PFSK-1 (cell line): ENCODE results near the gene POLL.

Experiments
- FOXP2 ChIP-seq: optimal IDR thresholded peaks from 2 replicates; pipeline ENCODE3; 2011; ENCODE audit warnings: borderline replicate concordance, control low read depth, inconsistent platforms; ENCODE audit not compliant: insufficient read depth; ENCODE audit errors: extremely low read length, extremely low read depth
- POLR2AphosphoS5 ChIP-seq: IDR thresholded peaks from 2 replicates; pipeline ENCODE4 v1.6.1; 2012; ENCODE audit warnings: low read depth, mild to moderate bottlenecking, control low read depth, low read length, moderate library complexity
- SIN3A ChIP-seq: IDR thresholded peaks from 2 replicates; pipeline ENCODE4 v1.6.1; 2012; ENCODE audit warnings: mild to moderate bottlenecking, low read length, moderate library complexity, borderline replicate concordance; ENCODE audit not compliant: insufficient read depth
- TAF1 ChIP-seq: IDR thresholded peaks from 2 replicates; pipeline ENCODE4 v1.6.1; 2012; ENCODE audit warnings: low read length, control low read depth, borderline replicate concordance; ENCODE audit not compliant: insufficient read depth
- TF ChIP-seq, protein P1 (sequence below), 2 experiments: IDR thresholded peaks; 2 replicates each; pipeline versions ENCODE4 v1.6.1 to v1.8.0; 2011 to 2012; ENCODE audit warnings: low read depth in 2 of 2, low read length in 2 of 2, control low read depth in 1 of 2, inconsistent platforms in 1 of 2, mild to moderate bottlenecking in 1 of 2, moderate library complexity in 1 of 2; ENCODE audit not compliant: insufficient read depth in 1 of 2

Gene POLL

DNA sequence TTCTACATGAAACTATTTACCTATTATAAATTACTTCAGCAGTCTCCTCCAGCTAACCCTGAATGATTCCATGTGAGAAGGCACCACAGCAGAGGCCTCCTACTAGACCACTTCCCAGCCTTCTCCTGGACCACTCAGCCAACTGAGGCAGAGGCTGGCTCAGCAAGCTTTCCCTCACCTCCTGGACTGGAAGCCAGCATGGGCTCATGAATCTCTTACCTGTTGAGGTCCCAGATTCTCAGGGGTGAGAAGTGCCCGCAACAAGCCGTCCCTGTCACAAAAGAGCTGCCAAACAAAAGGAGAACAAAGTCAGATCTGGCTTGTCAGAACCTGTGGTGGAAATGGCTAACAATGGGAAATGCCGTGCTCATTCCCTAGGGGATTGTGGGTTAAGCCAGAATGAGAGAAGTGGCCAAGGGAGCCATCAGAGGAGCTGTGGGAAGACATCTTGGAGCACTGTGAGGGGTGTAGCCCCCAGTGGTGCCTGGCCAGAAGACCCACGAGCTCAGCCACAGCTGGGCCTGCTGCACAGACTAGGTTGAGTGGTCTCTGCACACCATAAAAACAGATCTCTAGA lies 36.6 kb upstream of the POLL start:
- no peak for TF ChIP-seq POLR2AphosphoS5
- TF ChIP-seq SIN3A: no peak
- TF ChIP-seq TAF1: no peak
- TF ChIP-seq, protein P1, sequence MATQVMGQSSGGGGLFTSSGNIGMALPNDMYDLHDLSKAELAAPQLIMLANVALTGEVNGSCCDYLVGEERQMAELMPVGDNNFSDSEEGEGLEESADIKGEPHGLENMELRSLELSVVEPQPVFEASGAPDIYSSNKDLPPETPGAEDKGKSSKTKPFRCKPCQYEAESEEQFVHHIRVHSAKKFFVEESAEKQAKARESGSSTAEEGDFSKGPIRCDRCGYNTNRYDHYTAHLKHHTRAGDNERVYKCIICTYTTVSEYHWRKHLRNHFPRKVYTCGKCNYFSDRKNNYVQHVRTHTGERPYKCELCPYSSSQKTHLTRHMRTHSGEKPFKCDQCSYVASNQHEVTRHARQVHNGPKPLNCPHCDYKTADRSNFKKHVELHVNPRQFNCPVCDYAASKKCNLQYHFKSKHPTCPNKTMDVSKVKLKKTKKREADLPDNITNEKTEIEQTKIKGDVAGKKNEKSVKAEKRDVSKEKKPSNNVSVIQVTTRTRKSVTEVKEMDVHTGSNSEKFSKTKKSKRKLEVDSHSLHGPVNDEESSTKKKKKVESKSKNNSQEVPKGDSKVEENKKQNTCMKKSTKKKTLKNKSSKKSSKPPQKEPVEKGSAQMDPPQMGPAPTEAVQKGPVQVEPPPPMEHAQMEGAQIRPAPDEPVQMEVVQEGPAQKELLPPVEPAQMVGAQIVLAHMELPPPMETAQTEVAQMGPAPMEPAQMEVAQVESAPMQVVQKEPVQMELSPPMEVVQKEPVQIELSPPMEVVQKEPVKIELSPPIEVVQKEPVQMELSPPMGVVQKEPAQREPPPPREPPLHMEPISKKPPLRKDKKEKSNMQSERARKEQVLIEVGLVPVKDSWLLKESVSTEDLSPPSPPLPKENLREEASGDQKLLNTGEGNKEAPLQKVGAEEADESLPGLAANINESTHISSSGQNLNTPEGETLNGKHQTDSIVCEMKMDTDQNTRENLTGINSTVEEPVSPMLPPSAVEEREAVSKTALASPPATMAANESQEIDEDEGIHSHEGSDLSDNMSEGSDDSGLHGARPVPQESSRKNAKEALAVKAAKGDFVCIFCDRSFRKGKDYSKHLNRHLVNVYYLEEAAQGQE (IDR thresholded peaks at IDR 0.05; ENCODE audit: insufficient read depth in 1 of 2, low read depth in 2 of 2, low read length in 2 of 2): no peak
- no peak for TF ChIP-seq FOXP2

DNA sequence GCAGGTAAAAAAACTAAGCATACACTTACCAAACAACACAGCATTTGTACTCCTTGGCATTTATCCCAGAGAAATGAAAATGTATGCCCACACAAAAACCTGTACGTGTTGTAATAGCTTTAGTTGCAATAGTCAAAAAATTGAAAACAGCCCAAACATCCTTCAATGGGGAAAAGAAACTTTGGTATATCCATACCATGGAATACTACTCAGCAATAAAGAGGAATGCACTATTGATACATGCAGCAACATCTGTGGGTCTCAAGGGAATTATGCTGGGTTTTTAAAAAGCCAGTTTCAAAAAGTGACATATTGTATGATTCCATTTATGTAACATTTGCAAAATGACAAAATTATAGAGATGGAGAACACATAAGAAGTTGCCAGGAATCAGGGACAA lies 35.5 kb upstream of the POLL start:
- TF ChIP-seq POLR2AphosphoS5 (no peak), FOXP2 (no peak), SIN3A (no peak), TAF1 (no peak)
- TF ChIP-seq, protein P1 (IDR thresholded peaks at IDR 0.05; ENCODE audit: insufficient read depth in 1 of 2, low read depth in 2 of 2, low read length in 2 of 2): no peak

DNA sequence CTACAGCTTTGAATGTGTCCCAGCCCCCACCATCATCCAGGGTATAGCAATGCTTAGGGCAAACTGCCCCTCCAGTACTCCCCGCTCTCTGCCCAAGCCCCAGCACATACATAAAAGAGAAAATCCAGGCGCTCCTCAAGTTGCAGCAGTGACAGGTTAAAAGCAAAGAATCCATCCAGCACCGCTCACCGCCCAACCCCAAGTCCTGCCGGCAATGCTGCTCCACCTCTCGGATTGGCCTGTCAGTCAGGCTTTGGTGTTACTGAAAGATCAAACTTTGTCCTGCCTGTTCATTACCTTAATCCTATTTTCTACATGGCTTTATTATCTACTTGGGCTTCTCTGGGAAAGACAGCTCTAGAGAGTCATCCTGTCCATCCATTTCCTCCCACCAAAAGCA lies 31.9 kb upstream of the POLL start:
- TF ChIP-seq TAF1 (no peak), POLR2AphosphoS5 (no peak), SIN3A (no peak), FOXP2 (no peak)
- TF ChIP-seq, protein P1 (IDR thresholded peaks at IDR 0.05; ENCODE audit: insufficient read depth in 1 of 2, low read depth in 2 of 2, low read length in 2 of 2): no peak

DNA sequence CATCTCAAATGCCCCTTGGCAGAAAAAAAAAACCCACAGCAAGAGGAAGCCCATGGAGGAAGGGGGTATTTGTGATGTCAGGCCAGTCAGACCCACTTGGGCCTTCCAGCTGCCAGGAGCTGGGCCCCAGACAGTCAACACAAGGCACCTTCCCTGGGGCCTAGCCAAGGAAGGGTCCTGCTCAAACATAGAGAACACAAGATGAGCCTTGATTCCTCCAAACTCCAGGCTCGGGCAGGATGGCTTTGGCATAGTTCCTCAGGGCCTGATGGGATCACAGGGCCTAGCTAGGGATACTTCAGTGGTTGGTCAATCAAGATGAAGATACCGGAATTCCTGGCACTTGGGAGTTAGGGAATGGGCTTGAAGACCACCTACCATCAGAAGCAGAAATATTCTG lies 30.8 kb upstream of the POLL start:
- TF ChIP-seq, protein P1 (IDR thresholded peaks at IDR 0.05; ENCODE audit: insufficient read depth in 1 of 2, low read depth in 2 of 2, low read length in 2 of 2): no peak
- TF ChIP-seq FOXP2 (no peak), TAF1 (no peak), POLR2AphosphoS5 (no peak), SIN3A (no peak)
